ENCODE data around the gene PXYLP1. TPM values are rescaled to one million over a fixed set of nuclear protein-coding genes. Genes with fewer than 3 reads are reported as not detected.

Gene PXYLP1
- total and polyA plus RNA-seq, 2 of the 8 experiments (the other 6 are each of a cell fraction or from before 2014, with no cell fraction given): 19.4 to 20.6 TPM

DNA sequence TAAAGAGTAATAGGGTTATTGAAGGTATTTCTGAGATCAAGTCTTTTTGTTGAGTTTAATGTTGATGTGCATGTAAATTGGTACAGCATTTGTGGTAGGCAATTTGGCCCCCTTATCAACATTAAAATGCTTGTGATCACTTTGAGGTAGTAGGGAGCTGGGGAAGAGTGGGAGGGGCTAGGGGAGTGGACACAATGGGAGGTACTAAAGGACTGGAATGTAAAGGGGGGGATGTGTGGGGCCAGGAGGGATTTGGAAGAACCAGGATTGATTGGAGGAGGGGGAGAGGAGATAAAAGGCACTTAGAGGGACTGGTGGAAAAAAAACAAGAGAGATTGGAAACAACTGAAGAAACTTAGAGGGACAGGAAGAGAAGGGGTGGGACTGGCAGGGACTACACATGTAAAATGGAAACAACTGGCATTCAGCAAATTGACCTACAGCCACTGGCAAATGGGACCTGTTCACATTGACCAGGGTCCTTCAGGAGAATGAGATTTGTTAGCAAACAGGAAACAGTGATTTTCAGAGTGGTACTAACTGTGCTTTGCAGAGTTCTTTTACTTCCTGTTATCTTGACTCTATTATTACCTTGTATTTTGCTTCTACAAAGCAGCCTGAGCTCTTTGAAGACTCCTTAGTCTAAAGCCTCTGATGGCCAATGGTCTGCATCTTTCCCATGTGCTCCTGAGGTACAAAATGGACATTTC lies 88.9 kb downstream of the PXYLP1 start:
- H3K79me1 ChIP-seq (ENCODE audit: low read depth, low read length): no peaks in the 10 kb centered on the region
- H3K4me3 ChIP-seq (ENCODE audit: extremely low read depth in 1 of 4, insufficient read depth in 2 of 4, low read depth in 3 of 4, low read length in 4 of 4): no peak overlapping the region
- no peak overlapping the region for H3K56ac ChIP-seq (replicated peaks; ENCODE audit: insufficient read length, low read depth, low read length)
- H2AFZ ChIP-seq (ENCODE audit: low read length): 0 out of 2 replicates have a peak overlapping the region, but pooled peaks have one; percentile 74
- no peak overlapping the region for H3K9ac ChIP-seq (replicated peaks in 1 of 4; ENCODE audit: extremely low read depth in 1 of 4, low read depth in 3 of 4, low read length in 3 of 4)
- TF ChIP-seq CHD2 (IDR thresholded peaks at IDR 0.05; ENCODE audit: low read length): no peak
- TF ChIP-seq SIX5 (IDR thresholded peaks at IDR 0.05; ENCODE audit: low read depth, low read length): no peak
- no peak for TF ChIP-seq TEAD4 (IDR thresholded peaks at IDR 0.05; ENCODE audit: low read depth, low read length)
- TF ChIP-seq EZH2 (IDR thresholded peaks at IDR 0.05; ENCODE audit: low read depth, low read length, severe bottlenecking): no peak
- no peak overlapping the region for H4K5ac ChIP-seq (ENCODE audit: insufficient read length, low read depth, low read length)
- no peak overlapping the region for H2BK5ac ChIP-seq (ENCODE audit: low read depth, low read length)
- no peaks in the 10 kb centered on the region for H3K36me3 ChIP-seq (ENCODE audit: control insufficient read depth in 2 of 4, insufficient read depth in 4 of 4, low read length in 3 of 4)
- H3K27me3 ChIP-seq (replicated peaks in 1 of 4; ENCODE audit: control insufficient read depth in 3 of 4, extremely low read depth in 1 of 4, insufficient read depth in 3 of 4, low read length in 3 of 4): no peaks in the 10 kb centered on the region
- H4K20me1 ChIP-seq (replicated peaks in 1 of 2; ENCODE audit: control insufficient read depth in 1 of 2, insufficient read depth in 2 of 2, low read length in 2 of 2): no peaks in the 10 kb centered on the region
- H2BK20ac ChIP-seq (ENCODE audit: low read length): no peak overlapping the region
- POLR2A ChIA-PET (ENCODE audit: partially characterized antibody): no interaction called here
- no peak overlapping the region for H2BK120ac ChIP-seq (replicated peaks; ENCODE audit: low read depth, low read length)
- no peak overlapping the region for H3K23ac ChIP-seq (ENCODE audit: insufficient read length)
- no peak overlapping the region for H3K27ac ChIP-seq (ENCODE audit: low read depth, low read length)
- no peaks in the 10 kb centered on the region for H3K4me1 ChIP-seq (replicated peaks in 1 of 4; ENCODE audit: control insufficient read depth in 3 of 4, insufficient read depth in 4 of 4, low read length in 3 of 4)
- H3K9me3 ChIP-seq (ENCODE audit: insufficient read depth in 2 of 2, low read depth in 1 of 2, low read length in 1 of 2): no peaks in the 10 kb centered on the region; a peak in 1 of 4 replicates
- H3K18ac ChIP-seq (ENCODE audit: extremely low read depth, low read length): no peak overlapping the region
- no peak overlapping the region for H2AK5ac ChIP-seq (ENCODE audit: low read depth, low read length)
- H3K4me2 ChIP-seq (ENCODE audit: insufficient read depth in 1 of 2, low read depth in 2 of 2, low read length in 2 of 2): no peak overlapping the region
- H3K14ac ChIP-seq (ENCODE audit: insufficient read length): no peak overlapping the region
- H4K8ac ChIP-seq (ENCODE audit: extremely low read depth, insufficient read depth, low read length): no peak overlapping the region
- no peaks in the 10 kb centered on the region for H3K23me2 ChIP-seq (ENCODE audit: low read depth, low read length)
- no peak for FAIRE-seq
- H2BK15ac ChIP-seq (ENCODE audit: low read length): no peak overlapping the region
- no peak for DNase-seq (ENCODE audit: low read depth in 1 of 2, low spot score in 2 of 2)
- no peak overlapping the region for H2BK12ac ChIP-seq (ENCODE audit: low read depth, low read length)
- no peak overlapping the region for H3K4ac ChIP-seq (replicated peaks; ENCODE audit: insufficient read length, low read depth, low read length)
- CTCF ChIA-PET (ENCODE audit: partially characterized antibody): interaction anchor here (0.6 to 1.0 kb wide), 3 partner anchors 142 to 239 kb away, joined by 3 read pairs; no protein-coding TSS in a partner anchor
- no peak overlapping the region for H4K91ac ChIP-seq (replicated peaks; ENCODE audit: insufficient read length, low read length)
- no peaks in the 10 kb centered on the region for H3K79me2 ChIP-seq (ENCODE audit: control insufficient read depth in 1 of 2, insufficient read depth in 2 of 2, low read length in 2 of 2)
